ENCODE measurements around the gene KRTAP1-4.
"Not testable (repeated sequence)": the region's sequence is repeated elsewhere in the genome, so short reads cannot be mapped to it uniquely, and the experiment has no call there.

The KRTAP1-4 gene, protein sequence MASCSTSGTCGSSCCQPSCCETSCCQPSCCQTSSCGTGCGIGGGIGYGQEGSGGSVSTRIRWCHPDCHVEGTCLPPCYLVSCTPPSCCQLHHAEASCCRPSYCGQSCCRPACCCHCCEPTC

GRCh38 chr17:41029633-41030245 lies at the start of gene KRTAP1-4:
Gene KRTAP1-4 (minus strand): TSS chr17:41030195. CDS start chr17:41030078, 117 bp downstream.
- H3K4me3 ChIP-seq (ENCODE audit: low read depth, low read length) = no peak within 1 kb of the TSS
- DNase-seq (ENCODE audit: low read depth) = no peak

- DNase-seq (ENCODE audit: low read depth) = no peak
- H3K4me3 ChIP-seq (ENCODE audit: low read depth, low read length) = no peak overlapping the region
Observed at GRCh38 chr17:41076788-41077187, 46.8 kb upstream of the KRTAP1-4 start.

DNA sequence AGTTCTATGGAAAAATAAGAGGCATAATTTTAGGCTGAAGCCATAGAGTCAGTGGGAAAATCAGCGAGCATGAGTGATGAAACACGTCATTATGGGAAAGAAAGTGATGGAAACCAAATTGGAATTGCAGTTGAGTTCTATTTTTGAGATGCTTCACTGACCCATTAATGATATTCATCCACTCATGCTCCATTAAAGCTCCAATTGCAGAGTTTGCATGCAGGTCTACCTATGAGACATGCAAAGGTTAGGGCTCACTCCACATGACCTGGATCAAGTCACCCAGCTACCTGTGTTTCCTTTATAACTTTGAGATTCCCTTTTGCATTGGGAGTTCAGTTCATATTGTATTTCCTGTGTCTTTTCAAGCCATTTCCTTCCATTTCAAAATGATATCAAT lies 43.7 kb upstream of the KRTAP1-4 start:
- no peak for DNase-seq (ENCODE audit: low read depth)
- no peak overlapping the region for H3K4me3 ChIP-seq (ENCODE audit: low read depth, low read length)

DNA sequence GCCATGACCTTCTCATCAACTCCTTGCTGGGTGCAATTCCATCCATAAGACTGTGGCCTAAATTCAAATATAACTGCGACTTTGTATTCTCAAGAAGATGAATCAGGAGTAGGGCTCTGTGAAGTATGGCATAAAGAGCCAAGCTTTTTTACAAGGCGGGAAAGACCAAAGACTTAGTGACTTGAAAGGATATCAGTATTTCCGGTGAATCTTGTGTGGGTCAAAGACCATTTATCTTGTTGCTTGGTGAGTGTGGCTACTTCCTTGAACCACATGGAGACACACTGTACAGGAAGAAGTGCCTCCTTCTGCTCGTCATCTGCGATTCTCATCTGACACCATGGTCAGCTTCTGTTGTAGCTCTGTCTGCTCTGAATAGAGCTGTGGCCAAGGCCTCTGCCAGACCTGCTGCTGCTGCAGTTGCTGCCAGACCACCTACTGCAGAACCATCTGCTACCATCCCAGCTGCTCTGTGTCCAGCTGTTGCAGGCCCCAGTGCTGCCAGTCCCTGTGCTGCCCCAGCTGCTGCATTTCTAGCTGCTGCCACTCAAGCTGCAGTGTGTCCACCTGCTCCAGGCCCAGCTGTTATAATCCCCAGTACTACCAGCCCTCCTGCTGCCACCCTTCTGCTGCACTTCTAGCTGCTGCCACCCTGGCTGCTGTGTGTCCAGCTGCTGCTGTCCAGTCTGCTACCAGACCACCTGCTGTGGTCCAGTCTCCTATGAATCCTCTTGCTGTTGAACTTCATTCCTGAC lies 41.8 kb upstream of the KRTAP1-4 start:
- no peak overlapping the region for H3K4me3 ChIP-seq (ENCODE audit: low read depth, low read length)
- DNase-seq (ENCODE audit: low read depth) = peak; percentile 64

GRCh38 chr17:41069031-41069430 lies 39.0 kb upstream of the KRTAP1-4 start:
- no peak overlapping the region for H3K4me3 ChIP-seq (ENCODE audit: low read depth, low read length)
- no peak for DNase-seq (ENCODE audit: low read depth)

DNA sequence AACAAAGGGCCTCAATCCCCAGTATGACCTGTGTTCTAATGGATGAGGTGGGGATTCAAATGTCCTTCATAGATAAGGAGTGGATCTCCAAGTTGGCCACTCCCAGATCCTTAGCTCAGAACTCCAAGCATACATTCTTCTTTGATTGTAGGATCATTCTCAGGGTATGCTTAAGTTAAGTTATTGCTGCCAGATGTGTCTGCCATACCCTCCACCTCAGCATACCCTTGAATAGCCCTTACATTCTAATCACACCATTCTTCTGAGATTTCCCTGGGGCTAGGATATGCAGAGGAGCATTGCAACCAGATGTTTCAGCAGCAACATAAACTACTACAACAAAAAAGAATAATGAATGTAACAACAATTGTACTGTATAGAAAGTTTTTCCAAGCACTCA lies 37.3 kb upstream of the KRTAP1-4 start:
- DNase-seq (ENCODE audit: low read depth) = no peak
- H3K4me3 ChIP-seq (ENCODE audit: low read depth, low read length) = no peak overlapping the region

DNA sequence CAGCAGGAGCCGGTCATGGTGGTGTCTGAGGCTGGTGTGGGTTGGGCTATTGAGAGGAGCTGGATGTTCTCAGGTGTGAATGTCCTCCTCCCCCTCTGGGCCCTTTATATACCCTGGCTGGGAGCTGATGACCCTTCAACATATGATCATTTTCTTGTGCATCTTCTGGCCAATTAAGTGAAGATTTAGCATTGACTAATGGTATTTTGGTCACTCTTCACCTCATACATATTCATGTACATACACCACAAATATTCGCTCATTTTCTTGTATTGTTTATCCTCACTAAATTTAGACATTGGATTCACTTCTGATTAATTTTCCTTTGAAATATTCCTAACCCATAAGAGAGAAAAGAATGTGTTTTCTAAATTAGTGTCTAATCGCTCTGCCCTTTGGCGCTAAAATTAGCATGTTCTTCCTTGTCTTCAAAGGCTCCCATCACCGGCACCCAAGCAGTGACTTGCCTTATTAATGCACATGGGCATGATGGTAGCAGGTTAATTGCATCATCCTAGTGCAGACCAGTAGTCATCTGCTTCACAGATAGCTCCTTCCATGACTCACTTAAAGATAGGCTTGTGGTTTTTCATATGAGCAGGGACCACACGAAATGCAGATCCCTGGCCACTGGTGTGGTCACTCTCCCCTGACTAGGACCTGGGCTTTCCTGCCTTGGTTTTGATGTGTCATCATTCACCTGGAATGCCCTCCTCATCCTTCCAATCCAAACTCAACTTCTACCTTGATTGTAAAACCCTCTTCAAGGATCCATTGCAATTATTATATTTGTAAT lies 36.0 kb upstream of the KRTAP1-4 start, which contains the start of gene KRTAP2-4:
KRTAP2-4 (minus strand) TSS at position 51 of the 796 bp plus-strand sequence; CDS start at position 17, 34 bp downstream.
- DNase-seq (ENCODE audit: low read depth) = peak; percentile 71

GRCh38 chr17:41065016-41065689 lies 35.2 kb upstream of the KRTAP1-4 start:
- not testable (repeated sequence) for H3K4me3 ChIP-seq (ENCODE audit: low read depth, low read length); DNase-seq (ENCODE audit: low read depth)

More for the DNA sequence above, 36.0 kb upstream of the KRTAP1-4 start, which contains the start of gene KRTAP2-4:
- H3K4me3 ChIP-seq (ENCODE audit: low read depth, low read length) = no peak within 1 kb of the TSS

DNA sequence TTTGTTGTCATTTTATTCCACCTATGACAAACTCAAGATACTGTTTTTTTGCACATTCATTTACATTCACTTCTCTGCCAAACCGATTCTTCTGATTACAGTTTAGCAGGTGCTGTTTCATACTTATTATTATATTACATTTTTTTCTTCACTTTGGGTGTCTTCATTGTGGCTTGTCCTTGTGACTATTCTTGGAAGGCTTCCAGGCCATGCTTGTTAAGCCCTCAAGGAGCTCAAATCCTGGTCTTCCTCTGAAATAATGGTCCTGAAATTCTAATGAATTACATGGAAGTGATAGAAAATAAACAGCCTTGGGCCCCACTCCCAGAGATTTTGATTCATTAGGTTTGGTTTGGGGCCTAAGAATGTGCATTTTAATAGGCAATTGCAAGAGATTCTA lies 34.3 kb upstream of the KRTAP1-4 start:
- DNase-seq (ENCODE audit: low read depth) = no peak
- no peak overlapping the region for H3K4me3 ChIP-seq (ENCODE audit: low read depth, low read length)

DNA sequence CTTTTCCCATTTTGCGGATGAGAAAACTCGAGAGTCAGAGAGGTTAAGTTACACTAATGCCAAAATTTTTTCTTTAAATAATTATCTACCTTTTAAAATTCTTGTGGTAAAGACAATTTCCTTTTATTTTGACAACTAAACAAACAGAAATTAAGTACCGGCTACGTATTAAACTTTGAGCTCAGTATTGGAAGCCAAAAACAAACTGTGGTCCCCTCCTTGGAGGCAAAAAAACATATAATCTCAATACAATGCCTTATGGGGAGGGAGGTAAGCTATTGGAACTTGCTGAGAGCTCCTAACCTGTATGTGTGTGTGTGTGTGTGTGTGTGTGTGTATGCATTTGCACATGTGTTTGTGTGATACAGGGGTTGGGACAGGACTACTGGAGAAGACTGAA lies 33.5 kb upstream of the KRTAP1-4 start:
- DNase-seq (ENCODE audit: low read depth) = no peak
- no peak overlapping the region for H3K4me3 ChIP-seq (ENCODE audit: low read depth, low read length)

DNA sequence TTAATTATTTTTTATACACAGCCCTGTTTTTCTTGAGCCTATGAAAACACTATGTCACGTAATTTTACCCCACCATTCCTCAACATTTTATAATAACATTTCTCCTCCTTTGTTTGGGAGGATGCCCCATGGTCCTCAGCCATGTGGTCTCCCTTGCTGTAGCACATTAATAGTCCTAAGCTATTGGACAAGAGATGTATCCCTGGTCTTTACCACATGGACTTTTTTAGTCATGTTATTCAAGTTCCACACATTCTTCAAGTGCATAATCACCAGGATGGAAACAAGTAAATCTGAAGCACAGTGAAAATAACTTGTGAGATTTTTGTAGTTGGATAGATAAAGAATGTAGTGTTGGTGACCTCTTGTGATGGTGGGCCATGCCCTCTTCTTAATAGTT lies 32.0 kb upstream of the KRTAP1-4 start:
- H3K4me3 ChIP-seq (ENCODE audit: low read depth, low read length) = no peak overlapping the region
- DNase-seq (ENCODE audit: low read depth) = peak; percentile 82

DNA sequence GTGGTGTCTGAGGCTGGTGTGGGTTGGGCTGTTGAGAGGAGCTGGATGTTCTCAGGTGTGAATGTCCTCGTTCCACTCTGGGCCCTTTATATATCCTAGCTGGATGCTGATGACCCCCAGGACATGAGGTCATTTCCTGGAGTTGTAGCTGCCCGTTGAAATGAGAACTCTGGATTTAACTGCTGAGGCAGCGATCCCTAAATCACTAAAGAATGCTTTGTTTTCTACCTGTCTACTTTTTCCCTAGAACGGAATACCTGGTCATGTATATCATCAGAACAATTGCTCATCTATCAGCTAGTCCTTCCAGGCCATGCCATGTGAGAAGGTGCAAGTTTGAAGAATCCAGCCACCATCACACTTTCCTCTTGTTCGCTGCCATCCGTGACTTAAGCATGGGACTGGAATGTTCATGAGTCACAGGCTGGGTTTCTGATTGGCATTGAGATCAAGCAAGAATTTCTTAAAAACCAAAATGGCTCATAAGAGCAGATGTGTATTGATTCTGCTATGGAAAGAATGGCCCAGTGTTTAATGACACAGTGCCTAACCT lies 30.1 kb upstream of the KRTAP1-4 start, which contains the start of gene KRTAP2-3:
KRTAP2-3 (minus strand) TSS at position 63 of the 553 bp plus-strand sequence. CDS start 64 bp downstream, outside the sequence.
- DNase-seq (ENCODE audit: low read depth) = peak; percentile 78
- no peak within 1 kb of the TSS for H3K4me3 ChIP-seq (ENCODE audit: low read depth, low read length)

GRCh38 chr17:41059276-41060051 lies 29.5 kb upstream of the KRTAP1-4 start:
- H3K4me3 ChIP-seq (ENCODE audit: low read depth, low read length) = not testable (repeated sequence)
- peak; percentile 66 for DNase-seq (ENCODE audit: low read depth)

- no peak for DNase-seq (ENCODE audit: low read depth)
- no peak overlapping the region for H3K4me3 ChIP-seq (ENCODE audit: low read depth, low read length)
Observed at GRCh38 chr17:41058741-41059140, 28.7 kb upstream of the KRTAP1-4 start.

DNA sequence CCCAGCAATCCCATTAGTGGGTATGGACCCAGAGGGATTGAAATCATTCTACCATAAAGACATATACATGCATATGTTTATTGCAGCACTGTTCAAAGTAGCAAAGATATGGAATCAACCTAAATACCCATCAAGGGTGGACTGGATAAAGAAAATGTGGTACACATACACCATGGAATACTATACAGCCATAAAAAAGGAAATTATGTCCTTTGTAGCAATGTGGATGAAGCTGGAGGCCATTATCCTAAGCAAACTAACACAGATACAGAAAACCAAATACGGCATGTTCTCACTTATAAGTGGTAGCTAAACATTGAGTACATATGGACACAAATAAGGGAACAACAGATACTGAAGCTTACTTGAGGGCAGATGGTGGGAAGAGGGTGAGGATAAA lies 27.6 kb upstream of the KRTAP1-4 start:
- DNase-seq (ENCODE audit: low read depth) = no peak
- no peak overlapping the region for H3K4me3 ChIP-seq (ENCODE audit: low read depth, low read length)

DNA sequence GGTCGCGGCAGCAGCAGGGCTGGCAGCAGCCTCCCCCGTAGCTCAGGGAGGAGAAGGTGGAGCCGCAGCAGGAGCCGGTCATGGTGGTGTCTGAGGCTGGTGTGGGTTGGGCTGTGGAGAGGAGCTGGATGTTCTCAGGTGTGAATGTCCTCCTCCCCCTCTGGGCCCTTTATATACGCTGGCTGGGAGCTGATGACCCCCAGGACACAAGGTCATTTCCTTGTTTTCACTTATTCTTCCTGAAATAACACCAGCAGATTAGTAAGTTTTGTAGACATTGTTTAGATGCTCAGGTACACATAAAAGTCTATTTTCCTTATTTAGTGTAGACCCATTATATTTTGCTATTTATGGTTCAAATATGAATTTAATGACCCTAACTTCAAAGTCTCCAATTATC lies 25.1 kb upstream of the KRTAP1-4 start, which contains the start of gene KRTAP2-2:
KRTAP2-2 (minus strand) TSS at position 101 of the 400 bp plus-strand sequence; CDS start at position 82, 19 bp downstream.
- not testable (repeated sequence) for H3K4me3 ChIP-seq (ENCODE audit: low read depth, low read length); DNase-seq (ENCODE audit: low read depth)

DNA sequence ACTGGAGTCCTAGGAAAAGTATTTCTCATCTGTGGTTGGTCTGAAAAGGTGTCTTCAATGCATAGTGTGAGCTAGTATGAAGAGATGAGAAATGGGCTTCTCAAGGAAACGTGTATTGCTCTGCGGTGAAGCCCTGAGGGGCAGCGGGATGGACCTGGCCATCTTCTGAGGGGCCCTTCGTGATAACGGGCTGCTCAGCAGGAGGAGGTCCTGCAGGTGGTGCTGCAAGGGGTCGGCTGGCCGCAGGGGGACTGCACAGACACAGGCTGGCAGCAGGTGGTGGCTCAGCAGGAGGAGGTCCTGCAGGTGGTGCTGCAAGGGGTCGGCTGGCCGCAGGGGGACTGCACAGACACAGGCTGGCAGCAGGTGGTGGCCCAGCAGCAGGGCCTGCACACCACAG lies 24.6 kb upstream of the KRTAP1-4 start:
- DNase-seq (ENCODE audit: low read depth); H3K4me3 ChIP-seq (ENCODE audit: low read depth, low read length): not testable (repeated sequence)

- DNase-seq (ENCODE audit: low read depth) = no peak
- H3K4me3 ChIP-seq (ENCODE audit: low read depth, low read length) = no peak overlapping the region
Observed at GRCh38 chr17:41054025-41054424, 24.0 kb upstream of the KRTAP1-4 start.

All from skeletal muscle cell (primary cell).